ENCODE measurements around the gene KRT39.

DNA sequence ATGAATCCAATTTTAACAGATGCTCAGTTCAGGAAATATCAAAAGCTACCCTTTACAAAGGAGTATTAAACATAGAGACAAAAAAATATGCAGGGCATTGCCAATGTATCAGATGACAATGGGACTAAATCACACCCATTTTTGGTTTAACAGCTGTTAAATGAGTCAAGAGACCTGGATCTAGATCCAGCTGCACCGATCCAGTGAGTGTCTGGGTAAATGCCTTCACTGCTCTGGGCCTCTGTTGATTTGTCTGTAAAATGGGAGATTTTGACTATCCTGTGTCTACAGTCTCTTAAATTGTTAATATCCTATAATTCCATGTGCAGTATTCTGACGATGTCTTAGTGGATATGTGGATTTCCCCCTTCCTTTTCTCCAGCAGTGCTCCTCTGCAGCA lies 45.7 kb downstream of the KRT39 start:
- TF ChIP-seq NR2C2 (CRISPR knock-in tag; IDR thresholded peaks at IDR 0.05; ENCODE audit: borderline replicate concordance) (no peak), ZNF616 (CRISPR knock-in tag; IDR thresholded peaks at IDR 0.05; ENCODE audit: low read depth) (no peak), CHD2 (IDR thresholded peaks at IDR 0.05; ENCODE audit: low read depth, low read length) (no peak), GATA4 (IDR thresholded peaks at IDR 0.05; ENCODE audit: borderline replicate concordance, low read depth) (no peak), ZBTB21 (CRISPR knock-in tag; IDR thresholded peaks at IDR 0.05) (no peak), CHCHD3 (CRISPR knock-in tag; IDR thresholded peaks at IDR 0.05) (no peak), PLSCR1 (CRISPR knock-in tag; IDR thresholded peaks at IDR 0.05; ENCODE audit: borderline replicate concordance) (no peak), TP53 (CRISPR knock-in tag; conservative IDR thresholded peaks at IDR 0.05) (no peak), ATF2 (CRISPR knock-in tag; IDR thresholded peaks at IDR 0.05) (no peak)
- TF ChIP-seq, protein P1, sequence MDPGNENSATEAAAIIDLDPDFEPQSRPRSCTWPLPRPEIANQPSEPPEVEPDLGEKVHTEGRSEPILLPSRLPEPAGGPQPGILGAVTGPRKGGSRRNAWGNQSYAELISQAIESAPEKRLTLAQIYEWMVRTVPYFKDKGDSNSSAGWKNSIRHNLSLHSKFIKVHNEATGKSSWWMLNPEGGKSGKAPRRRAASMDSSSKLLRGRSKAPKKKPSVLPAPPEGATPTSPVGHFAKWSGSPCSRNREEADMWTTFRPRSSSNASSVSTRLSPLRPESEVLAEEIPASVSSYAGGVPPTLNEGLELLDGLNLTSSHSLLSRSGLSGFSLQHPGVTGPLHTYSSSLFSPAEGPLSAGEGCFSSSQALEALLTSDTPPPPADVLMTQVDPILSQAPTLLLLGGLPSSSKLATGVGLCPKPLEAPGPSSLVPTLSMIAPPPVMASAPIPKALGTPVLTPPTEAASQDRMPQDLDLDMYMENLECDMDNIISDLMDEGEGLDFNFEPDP (CRISPR knock-in tag; conservative IDR thresholded peaks at IDR 0.05): no peak
- TF ChIP-seq, protein P2, sequence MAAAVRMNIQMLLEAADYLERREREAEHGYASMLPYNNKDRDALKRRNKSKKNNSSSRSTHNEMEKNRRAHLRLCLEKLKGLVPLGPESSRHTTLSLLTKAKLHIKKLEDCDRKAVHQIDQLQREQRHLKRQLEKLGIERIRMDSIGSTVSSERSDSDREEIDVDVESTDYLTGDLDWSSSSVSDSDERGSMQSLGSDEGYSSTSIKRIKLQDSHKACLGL (CRISPR knock-in tag; IDR thresholded peaks at IDR 0.05): no peak

Measured in HepG2 (cell line).